Neural cell (in vitro differentiated cells): ENCODE data around the gene TMPRSS6. TPM values are rescaled to one million over a fixed set of nuclear protein-coding genes. Genes with fewer than 3 reads are reported as not detected.

Experiments
- H2AFZ ChIP-seq: fragments of 200-600, 300-800 bp; sonication (generic), shearing (Covaris generic); 2 replicates; pipeline ENCODE4 v1.6.0; 2014; ENCODE audit warnings: low read depth, mild to moderate bottlenecking, antibody characterized with exemption, low read length, moderate library complexity
- H3F3A ChIP-seq: fragments of 200-600 bp; shearing (Covaris generic); 2 replicates; pipeline ENCODE4 v1.6.1; 2016; ENCODE audit warnings: mild to moderate bottlenecking, moderate library complexity, mixed read lengths, antibody characterized with exemption, low read length; ENCODE audit not compliant: insufficient read depth, poor library complexity, severe bottlenecking
- H3K27ac ChIP-seq: fragments of 200-600, 300-800 bp; sonication (generic), shearing (Covaris generic); 2 replicates; pipeline ENCODE4 v1.5.1; 2014; ENCODE audit warnings: mild to moderate bottlenecking, low read length, moderate library complexity
- H3K27me3 ChIP-seq: fragments of 300-800, 200-600 bp; sonication (generic), shearing (Covaris generic); 2 replicates; pipeline ENCODE4 v1.6.0; 2014; ENCODE audit warnings: mild to moderate bottlenecking, low read depth, low read length, moderate library complexity; ENCODE audit not compliant: insufficient read depth
- H3K36me3 ChIP-seq: fragments of 300-800, 200-600 bp; sonication (generic), shearing (Covaris generic); 2 replicates; pipeline ENCODE4 v1.5.1; 2014; ENCODE audit warnings: mild to moderate bottlenecking, antibody characterized with exemption, low read length, moderate library complexity; ENCODE audit not compliant: insufficient read depth
- H3K4me2 ChIP-seq: fragments of 300-800, 200-600 bp; sonication (generic), shearing (Covaris generic); 2 replicates; pipeline ENCODE4 v1.6.0; 2014; ENCODE audit warnings: mild to moderate bottlenecking, low read length
- H3K4me3 ChIP-seq: fragments of 300-800, 200-600 bp; sonication (generic), shearing (Covaris generic); 2 replicates; pipeline ENCODE4 v1.5.1; 2014; ENCODE audit warnings: mild to moderate bottlenecking, low read length, moderate library complexity
- H3K79me2 ChIP-seq: fragments of 200-600 bp; shearing (Covaris generic); replicated peaks from 2 replicates; pipeline ENCODE4 v1.6.0; 2014; ENCODE audit warnings: mild to moderate bottlenecking, low read length, moderate library complexity; ENCODE audit not compliant: insufficient read depth
- H3K9ac ChIP-seq: fragments of 300-800, 200-600 bp; sonication (generic), shearing (Covaris generic); 2 replicates; pipeline ENCODE4 v1.6.1; 2016; ENCODE audit warnings: mild to moderate bottlenecking, low read length, mixed read lengths
- H3K9me2 ChIP-seq: fragments of 200-600 bp; shearing (Covaris generic); 2 replicates; pipeline ENCODE4 v1.6.1; 2016; ENCODE audit warnings: mild to moderate bottlenecking, low read length, mixed read lengths; ENCODE audit not compliant: insufficient read depth
- H3K9me3 ChIP-seq: fragments of 200-600, 300-800 bp; sonication (generic), shearing (Covaris generic); 2 replicates; pipeline ENCODE4 v1.6.1; 2016; ENCODE audit warnings: mild to moderate bottlenecking, mixed run types, low read length, moderate library complexity, mixed read lengths
- H4K20me1 ChIP-seq: fragments of 200-600 bp; shearing (Covaris generic); 2 replicates; pipeline ENCODE4 v1.6.1; 2016; ENCODE audit warnings: mild to moderate bottlenecking, mixed run types; ENCODE audit not compliant: insufficient read depth
- CTCF ChIP-seq: fragments of 450-650 bp; IDR thresholded peaks from 2 replicates; pipeline ENCODE4 v1.5.1; 2014; ENCODE audit warnings: antibody characterized with exemption, mild to moderate bottlenecking, moderate library complexity; ENCODE audit not compliant: poor library complexity, severe bottlenecking
- EP300 ChIP-seq: fragments of 450-650 bp; conservative IDR thresholded peaks from 2 replicates; pipeline ENCODE4 v1.6.1; 2014; ENCODE audit warnings: antibody characterized with exemption, mild to moderate bottlenecking, moderate library complexity; ENCODE audit not compliant: poor library complexity, severe bottlenecking
- EZH2 ChIP-seq: fragments of 200-600, 300-800 bp; shearing (Covaris generic), sonication (generic); IDR thresholded peaks from 2 replicates; pipeline ENCODE4 v1.6.1; 2014; ENCODE audit warnings: antibody characterized with exemption, low read length, borderline replicate concordance, mild to moderate bottlenecking; ENCODE audit not compliant: insufficient read depth, poor library complexity, severe bottlenecking
- MXI1 ChIP-seq: fragments of 450-650 bp; conservative IDR thresholded peaks from 2 replicates; pipeline ENCODE4 v1.6.1; 2014; ENCODE audit warnings: antibody characterized with exemption, mild to moderate bottlenecking; ENCODE audit not compliant: poor library complexity, severe bottlenecking
- POLR2AphosphoS5 ChIP-seq: IDR thresholded peaks from 2 replicates; pipeline ENCODE4 v1.6.1; 2012
- RAD21 ChIP-seq: fragments of 450-650 bp; conservative IDR thresholded peaks from 2 replicates; pipeline ENCODE4 v1.6.1; 2014; ENCODE audit warnings: antibody characterized with exemption, mild to moderate bottlenecking, moderate library complexity
- REST ChIP-seq: IDR thresholded peaks from 2 replicates; pipeline ENCODE4 v1.6.1; 2012; ENCODE audit warnings: borderline replicate concordance
- SMC3 ChIP-seq: fragments of 450-650 bp; conservative IDR thresholded peaks from 2 replicates; pipeline ENCODE4 v1.6.1; 2014; ENCODE audit warnings: antibody characterized with exemption, mild to moderate bottlenecking, moderate library complexity; ENCODE audit not compliant: poor library complexity
- TAF1 ChIP-seq: IDR thresholded peaks from 2 replicates; pipeline ENCODE4 v1.6.1; 2012; ENCODE audit warnings: low read depth
- polyA plus RNA-seq: library from polyadenylated mRNA; depleted of rRNA; stranded (reverse); fragments of >200 nt; gene quantifications from 2 replicates; pipeline ENCODE4 v1.2.3, GENCODE V29; 2014

Gene TMPRSS6
- polyA plus RNA-seq, 1 donor from 2014 or later = not detected

- H3K4me2 ChIP-seq = no peak overlapping the region
- H3K27ac ChIP-seq = no peak overlapping the region
Measured at GRCh38 chr22:37017356-37017755, 92.2 kb downstream of the TMPRSS6 start.

GRCh38 chr22:37016134-37016910 lies 93.2 kb downstream of the TMPRSS6 start:
- Histone ChIP-seq H3K79me2 (peaks cover 10% of the 10 kb centered on the region), H3K4me3 (no peak overlapping the region), H3K4me2 (no peak overlapping the region), H2AFZ (no peak overlapping the region), H4K20me1 (no peaks in the 10 kb centered on the region), H3K9me2 (no peaks in the 10 kb centered on the region), H3F3A (no peaks in the 10 kb centered on the region), H3K9ac (no peak overlapping the region), H3K27ac (no peak overlapping the region), H3K36me3 (no peaks in the 10 kb centered on the region), H3K9me3 (no peaks in the 10 kb centered on the region), H3K27me3 (no peaks in the 10 kb centered on the region)
- no peak for TF ChIP-seq SMC3
- no peak for TF ChIP-seq TAF1
- no peak for TF ChIP-seq MXI1
- TF ChIP-seq REST = no peak
- TF ChIP-seq RAD21 = no peak
- no peak for TF ChIP-seq CTCF
- no peak for TF ChIP-seq POLR2AphosphoS5
- no peak for TF ChIP-seq EP300
- TF ChIP-seq EZH2 = no peak

More at GRCh38 chr22:37017356-37017755, 92.2 kb downstream of the TMPRSS6 start:
- H3F3A ChIP-seq = no peaks in the 10 kb centered on the region
- no peak for TF ChIP-seq RAD21
- TF ChIP-seq EZH2 = no peak
- no peak for TF ChIP-seq CTCF
- TF ChIP-seq TAF1 = no peak
- TF ChIP-seq EP300 = no peak
- H3K36me3 ChIP-seq = no peaks in the 10 kb centered on the region
- no peaks in the 10 kb centered on the region for H3K9me3 ChIP-seq
- no peak overlapping the region for H3K4me3 ChIP-seq
- H3K27me3 ChIP-seq = no peaks in the 10 kb centered on the region
- no peaks in the 10 kb centered on the region for H3K9me2 ChIP-seq
- H3K79me2 ChIP-seq = peaks cover 10% of the 10 kb centered on the region
- H2AFZ ChIP-seq = no peak overlapping the region
- no peaks in the 10 kb centered on the region for H4K20me1 ChIP-seq
- H3K9ac ChIP-seq = no peak overlapping the region
